CD4-positive, alpha-beta T cell treated with Interleukin-6 for 4 hours (primary cell): ENCODE results near the gene CALML3.

Source experiments
- DNase-seq: peaks from one replicate; pipeline ENCODE4 v3.0.0-alpha.2; 2020; ENCODE audit warnings: mixed read lengths

The CALML3 gene

GRCh38 chr10:5528989-5529701 is 4.4 kb downstream of the CALML3 start:
- no peak for DNase-seq

- DNase-seq, result no peak
Observed at GRCh38 chr10:5529702-5530411, 5.1 kb downstream of the CALML3 start.

GRCh38 chr10:5530412-5530806 is 5.6 kb downstream of the CALML3 start:
- no peak for DNase-seq

- DNase-seq, result no peak
Observed at GRCh38 chr10:5530846-5531557, 6.2 kb downstream of the CALML3 start.

- DNase-seq, result no peak
Observed at GRCh38 chr10:5531558-5532306, 7.0 kb downstream of the CALML3 start.

GRCh38 chr10:5532307-5532605 is 7.5 kb downstream of the CALML3 start:
- DNase-seq, result no peak

- no peak for DNase-seq
Observed at GRCh38 chr10:5532618-5533097, 7.9 kb downstream of the CALML3 start.

- DNase-seq, result no peak
Observed at GRCh38 chr10:5533098-5533731, 8.5 kb downstream of the CALML3 start.

GRCh38 chr10:5534051-5534821 is 9.5 kb downstream of the CALML3 start:
- no peak for DNase-seq

- no peak for DNase-seq
Observed at GRCh38 chr10:5534880-5535856, 10.4 kb downstream of the CALML3 start.

- DNase-seq, result no peak
Observed at GRCh38 chr10:5536486-5537081, 11.8 kb downstream of the CALML3 start.

- DNase-seq, result no peak
Observed at GRCh38 chr10:5537684-5538083, 12.9 kb downstream of the CALML3 start.

- DNase-seq, result no peak
Observed at GRCh38 chr10:5538446-5538845, 13.7 kb downstream of the CALML3 start.

GRCh38 chr10:5538892-5539651 is 14.3 kb downstream of the CALML3 start:
- DNase-seq, result no peak

- DNase-seq, result no peak
Observed at GRCh38 chr10:5540080-5540479, 15.3 kb downstream of the CALML3 start.

- DNase-seq, result no peak
Observed at GRCh38 chr10:5540891-5541290, 16.1 kb downstream of the CALML3 start.

GRCh38 chr10:5542100-5542499 is 17.3 kb downstream of the CALML3 start:
- no peak for DNase-seq

- DNase-seq, result no peak
Observed at GRCh38 chr10:5543623-5544022, 18.9 kb downstream of the CALML3 start.

- no peak for DNase-seq
Observed at GRCh38 chr10:5544216-5544805, 19.6 kb downstream of the CALML3 start.
